Muscle of arm (tissue), 12 donors: Measurements from ENCODE around the gene UBAC1. TPM values are rescaled to one million over a fixed set of nuclear protein-coding genes. Genes with fewer than 3 reads are reported as not detected.
A peak's percentile ranks its signal among the peaks of the same experiment; 100 is the strongest.

Source experiments
- DNase-seq: peaks from one replicate; pipeline ENCODE4 v3.0.0-alpha.2; 2013
- polyA plus RNA-seq, 12 donors: library from polyadenylated mRNA; unstranded; fragments of 120-200 nt; gene quantifications; one replicate each; pipeline ENCODE4 v1.2.1, GENCODE V29; 2013; ENCODE audit not compliant: insufficient read length in 12 of 12

The UBAC1 gene
- polyA plus RNA-seq, 12 donors = 27.0 to 43.2 (median 40.6) TPM; not detected in 1

DNA sequence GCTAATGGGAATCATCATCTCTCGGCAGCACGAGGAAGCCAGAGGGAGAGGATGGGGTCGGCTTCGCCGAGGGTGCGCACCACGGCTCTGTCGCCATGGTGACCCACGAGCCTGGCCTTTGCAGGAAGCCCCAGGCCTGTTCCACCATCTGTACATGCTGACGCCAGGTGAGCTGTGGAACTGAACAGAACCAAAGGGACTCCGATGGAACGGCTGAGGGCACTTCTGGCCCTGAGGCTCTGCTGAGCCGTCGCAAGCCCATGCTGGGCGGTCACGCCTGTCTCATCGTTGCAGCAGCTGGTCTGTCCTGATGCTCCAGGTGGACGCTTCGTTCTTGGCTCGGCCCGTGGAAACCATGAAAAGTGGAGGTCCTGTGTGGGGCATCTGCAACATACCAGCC lies 34.6 kb upstream of the UBAC1 start:
- no peak for DNase-seq

DNA sequence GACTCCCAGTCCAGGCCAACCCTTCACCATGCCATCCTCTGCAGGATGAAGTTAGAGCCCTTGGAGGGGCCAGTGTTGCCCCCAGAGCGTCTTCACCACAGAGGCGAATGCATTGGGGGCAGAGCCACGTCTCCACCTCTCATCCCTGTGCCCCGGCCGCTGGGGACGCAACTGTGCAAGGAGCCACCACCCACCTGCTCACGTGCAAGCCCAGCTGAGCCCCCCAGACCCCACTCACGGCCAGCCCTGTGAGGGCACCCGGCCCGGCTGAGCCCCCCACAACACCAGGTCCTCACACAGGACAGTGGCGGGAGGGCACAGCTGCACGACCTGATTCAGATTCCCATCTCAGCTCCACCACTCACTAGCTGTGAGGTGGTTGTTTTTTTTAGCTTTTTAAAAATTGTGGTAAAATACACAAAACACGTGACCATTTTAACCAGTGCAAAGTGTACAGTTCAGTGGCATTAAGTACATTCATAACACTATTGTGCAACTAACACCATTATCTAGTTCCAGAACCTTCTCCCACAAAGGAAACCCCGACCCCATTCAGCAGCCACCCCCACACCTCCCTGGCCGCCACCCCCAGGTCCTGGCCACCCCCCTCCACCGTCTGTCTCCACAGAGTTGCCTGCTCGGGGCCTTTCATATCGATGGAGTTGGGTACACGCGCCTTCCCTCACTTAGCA lies 33.5 kb upstream of the UBAC1 start:
- DNase-seq = no peak

- DNase-seq = no peak
Observed at GRCh38 chr9:135993765-135994500, 32.8 kb upstream of the UBAC1 start.

- DNase-seq = no peak
Observed at GRCh38 chr9:135993409-135993742, 32.2 kb upstream of the UBAC1 start.

DNA sequence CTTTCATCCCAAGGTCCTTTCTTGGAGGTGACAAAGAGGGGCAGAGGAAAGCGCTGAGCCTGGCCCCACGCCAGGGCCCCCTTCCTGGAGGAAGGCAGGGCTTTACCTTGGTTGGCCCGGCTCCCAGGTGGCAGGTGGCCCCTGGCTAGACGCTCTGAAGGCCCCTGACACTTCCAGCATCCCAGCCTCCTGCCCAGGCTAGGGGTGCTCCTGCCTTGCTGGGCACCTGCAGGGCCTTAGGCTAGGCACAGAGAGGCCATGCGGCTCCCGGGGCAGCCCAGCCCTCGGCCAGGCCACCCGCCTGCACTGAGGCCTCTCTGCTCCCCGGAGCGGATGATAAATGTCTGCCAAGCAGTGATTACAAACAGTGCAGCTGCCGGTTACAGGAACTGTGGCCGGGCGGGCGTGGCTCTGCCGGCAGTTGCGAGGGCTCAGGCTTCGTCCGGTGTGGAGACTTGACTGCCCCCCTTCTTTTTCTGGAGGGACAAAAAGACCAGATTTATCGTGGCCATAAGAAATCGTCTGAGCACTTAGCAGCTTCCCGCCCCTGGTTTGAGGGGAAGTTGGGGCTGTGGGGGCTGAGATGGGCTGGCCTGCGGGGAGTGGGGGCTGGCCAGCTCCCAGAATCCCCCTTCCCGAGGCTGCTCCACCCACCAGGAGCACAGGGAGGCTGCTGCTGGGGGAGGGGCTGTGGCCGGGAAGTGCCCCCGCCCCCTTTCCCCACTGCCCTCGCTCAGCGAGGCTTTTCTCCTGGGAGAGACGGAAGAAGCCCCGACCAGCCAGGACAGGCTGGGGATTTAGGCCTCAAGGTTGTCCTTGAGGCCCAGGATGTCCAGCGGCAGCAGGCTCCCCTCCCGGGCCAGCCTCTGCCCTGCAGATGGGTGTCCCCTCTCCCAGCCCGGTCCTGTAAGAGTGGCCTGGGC lies 31.6 kb upstream of the UBAC1 start:
- peak; percentile 88 for DNase-seq

GRCh38 chr9:135991771-135992170 lies 30.6 kb upstream of the UBAC1 start:
- DNase-seq = no peak

DNA sequence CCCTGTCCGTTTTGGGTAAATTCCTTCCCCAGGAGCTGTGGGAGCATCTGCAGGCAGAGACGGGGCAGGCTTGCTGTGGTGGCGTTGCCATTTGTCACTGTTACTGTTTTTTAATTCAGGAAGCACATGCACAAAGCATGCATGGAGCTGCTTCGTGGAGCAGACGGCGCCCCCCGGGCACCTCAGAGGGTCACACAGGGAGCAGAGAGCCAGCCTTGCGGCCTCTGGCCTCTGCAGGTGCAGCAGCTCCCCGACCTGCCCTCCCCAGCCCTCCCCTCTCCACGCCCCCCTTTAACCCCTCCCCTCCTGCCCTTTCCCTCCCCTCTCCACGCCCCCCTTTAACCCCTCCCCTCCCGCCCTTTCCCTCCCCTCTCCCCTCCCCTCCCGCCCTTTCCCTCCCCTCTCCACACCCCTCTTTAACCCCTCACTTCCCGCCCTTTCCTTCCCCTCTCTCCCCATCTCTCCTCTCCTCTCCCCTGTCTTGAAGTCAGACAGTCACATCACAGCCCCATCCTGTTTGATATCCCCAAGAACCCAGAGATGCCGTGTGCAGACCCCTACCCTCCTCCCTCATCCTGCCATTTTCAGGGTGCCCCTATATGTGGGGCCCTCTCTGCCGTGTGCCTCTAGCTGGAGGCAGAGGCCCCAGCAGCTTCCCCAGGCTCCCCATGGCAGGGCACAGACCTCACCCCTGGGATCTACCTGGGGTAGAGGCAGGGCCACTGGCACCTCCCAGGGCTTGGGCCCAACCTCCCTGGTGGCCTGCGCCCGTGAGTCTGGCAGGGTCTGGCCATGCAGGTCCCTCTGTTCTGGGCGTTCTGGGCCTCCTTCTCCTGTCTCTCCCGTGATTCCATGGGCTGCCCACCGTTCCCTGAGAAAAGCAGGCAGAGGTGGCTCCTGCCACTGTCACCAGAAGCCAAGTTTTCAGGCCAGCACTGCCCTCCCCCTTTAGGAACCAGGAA lies 29.6 kb upstream of the UBAC1 start:
- peak; percentile 74 for DNase-seq

DNA sequence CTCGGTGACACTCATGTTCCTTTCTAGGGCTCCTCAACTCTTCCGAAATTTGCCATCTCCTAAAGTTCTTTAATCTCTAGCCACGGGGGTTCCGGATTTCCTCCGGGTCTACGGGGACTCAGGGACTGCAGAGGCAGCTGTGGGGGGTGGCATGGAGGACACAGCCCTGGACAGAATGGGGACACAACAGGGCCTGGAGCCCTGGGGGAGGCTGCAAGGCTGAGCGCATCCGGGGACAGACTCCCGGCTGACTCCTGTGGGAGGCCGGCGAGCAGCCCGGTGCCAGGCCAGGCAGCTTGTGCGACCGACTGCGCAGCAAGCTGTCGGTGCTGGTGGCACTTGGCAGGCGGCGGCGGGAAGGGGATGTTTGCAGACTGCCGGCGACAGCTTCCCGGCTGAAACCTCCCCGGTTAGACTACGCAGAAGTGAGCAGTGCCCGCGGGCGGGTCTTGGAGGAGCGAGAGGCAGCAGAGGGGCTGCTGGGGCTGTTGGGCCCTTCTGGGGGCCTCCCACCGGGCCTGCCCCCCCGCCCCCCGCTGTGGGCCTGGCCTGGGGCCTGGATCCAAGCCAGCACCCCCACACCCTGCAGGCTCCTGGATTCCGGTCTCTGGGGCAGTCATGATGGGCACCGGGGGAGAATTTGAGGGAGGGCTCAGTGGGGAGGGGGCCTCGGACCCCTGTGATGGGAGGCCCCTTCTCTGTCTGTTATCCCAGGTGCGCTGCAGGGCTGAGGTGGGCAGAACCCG lies 28.7 kb upstream of the UBAC1 start:
- DNase-seq = no peak

DNA sequence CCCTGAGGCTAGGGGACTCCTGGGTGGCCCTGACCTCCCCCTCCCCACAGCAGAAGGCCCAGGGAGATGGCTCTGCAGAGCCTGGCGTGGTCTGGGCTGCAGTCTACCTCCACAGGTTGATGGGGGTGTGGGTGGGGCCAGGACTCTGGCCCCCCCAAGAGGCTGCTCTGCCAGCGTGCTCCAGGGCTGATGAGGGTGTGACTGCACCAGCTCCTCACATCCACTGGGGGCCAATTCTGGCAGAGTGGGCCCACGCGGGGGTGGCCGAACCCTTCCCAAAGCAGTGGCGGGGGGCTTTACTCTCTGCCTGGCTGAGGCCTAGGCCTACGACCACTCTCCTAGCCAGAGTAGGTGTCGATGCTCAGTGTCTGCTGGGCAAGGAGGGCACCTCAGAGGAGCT lies 28.0 kb upstream of the UBAC1 start:
- no peak for DNase-seq

DNA sequence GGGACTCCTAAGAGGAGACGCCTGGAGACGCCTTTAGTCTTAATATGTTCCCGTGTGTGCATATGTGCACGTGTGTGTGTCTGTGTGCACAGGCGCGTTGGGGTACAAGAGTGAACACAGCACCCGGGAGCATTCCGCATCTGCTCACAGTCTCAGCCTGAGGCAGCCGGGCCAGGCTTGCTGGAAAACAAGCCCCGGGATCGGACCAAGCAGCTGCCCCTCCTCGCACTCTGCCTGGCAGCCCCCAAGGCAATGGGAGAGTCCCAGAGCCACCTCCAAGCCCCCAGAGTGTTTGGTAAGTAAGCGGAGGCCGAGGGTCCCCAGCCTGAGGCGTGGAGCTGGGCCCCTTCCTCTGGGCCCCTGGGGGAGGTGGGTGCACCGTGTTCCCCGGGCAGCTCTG lies 27.3 kb upstream of the UBAC1 start:
- DNase-seq = no peak

GRCh38 chr9:135987838-135988404 lies 26.7 kb upstream of the UBAC1 start:
- no peak for DNase-seq

DNA sequence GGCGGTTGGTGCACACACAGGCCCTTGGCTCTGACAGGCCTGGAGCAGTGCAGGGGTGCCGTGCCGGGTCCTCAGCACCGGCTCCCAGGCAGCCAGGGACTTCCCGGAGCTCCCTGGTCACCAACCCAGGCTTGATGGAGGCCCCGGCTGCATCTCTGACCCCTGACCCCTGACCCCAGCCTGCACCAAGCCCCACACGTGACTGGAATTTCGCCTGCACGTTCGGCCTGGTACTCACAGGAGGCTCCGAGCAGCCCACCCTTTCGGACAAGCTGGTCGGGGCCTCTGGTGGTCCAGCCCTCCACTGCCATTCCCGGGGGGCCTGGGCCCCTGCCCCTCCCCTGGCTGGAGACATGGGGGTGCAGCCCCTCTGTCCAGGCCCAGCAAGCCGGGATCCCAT lies 25.4 kb upstream of the UBAC1 start:
- no peak for DNase-seq

DNA sequence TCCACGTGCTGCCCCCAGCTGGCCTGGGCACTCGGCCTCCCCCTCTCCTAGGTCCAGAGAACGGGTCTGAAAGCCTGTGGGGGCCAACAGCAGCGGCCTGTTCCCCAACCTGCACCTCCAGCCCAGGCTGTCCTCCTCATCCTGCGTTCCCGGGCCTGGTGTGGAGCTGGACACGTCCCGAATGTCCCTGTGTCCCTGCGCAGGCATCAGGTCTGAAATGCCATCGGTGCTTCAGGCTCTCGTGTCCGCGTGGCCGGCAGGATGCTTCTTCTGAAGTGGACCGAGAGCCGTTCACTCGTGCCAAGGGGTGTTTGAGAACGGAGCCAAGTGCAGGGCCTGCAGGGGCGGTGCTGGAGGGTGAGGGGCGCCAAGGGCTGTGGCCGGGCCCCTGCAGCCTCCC lies 24.7 kb upstream of the UBAC1 start:
- DNase-seq = no peak

DNA sequence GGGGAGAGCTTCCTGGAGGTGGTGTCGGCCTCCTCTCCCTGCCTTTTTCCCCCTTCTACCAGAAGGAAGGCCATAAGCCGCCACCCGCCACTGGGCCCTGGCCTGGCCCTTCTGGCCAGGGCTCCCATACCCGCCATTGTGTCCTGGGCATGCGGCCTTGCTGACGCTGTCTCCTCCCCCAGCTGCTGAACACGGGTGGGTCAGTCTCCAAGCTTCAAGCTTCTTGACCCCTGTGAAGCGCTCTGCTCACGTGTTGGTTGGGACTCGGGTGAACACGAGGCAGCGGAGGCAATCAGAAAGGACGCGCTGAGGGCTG lies 24.2 kb upstream of the UBAC1 start:
- DNase-seq = no peak

- no peak for DNase-seq
Observed at GRCh38 chr9:135984072-135984710, 23.0 kb upstream of the UBAC1 start.

DNA sequence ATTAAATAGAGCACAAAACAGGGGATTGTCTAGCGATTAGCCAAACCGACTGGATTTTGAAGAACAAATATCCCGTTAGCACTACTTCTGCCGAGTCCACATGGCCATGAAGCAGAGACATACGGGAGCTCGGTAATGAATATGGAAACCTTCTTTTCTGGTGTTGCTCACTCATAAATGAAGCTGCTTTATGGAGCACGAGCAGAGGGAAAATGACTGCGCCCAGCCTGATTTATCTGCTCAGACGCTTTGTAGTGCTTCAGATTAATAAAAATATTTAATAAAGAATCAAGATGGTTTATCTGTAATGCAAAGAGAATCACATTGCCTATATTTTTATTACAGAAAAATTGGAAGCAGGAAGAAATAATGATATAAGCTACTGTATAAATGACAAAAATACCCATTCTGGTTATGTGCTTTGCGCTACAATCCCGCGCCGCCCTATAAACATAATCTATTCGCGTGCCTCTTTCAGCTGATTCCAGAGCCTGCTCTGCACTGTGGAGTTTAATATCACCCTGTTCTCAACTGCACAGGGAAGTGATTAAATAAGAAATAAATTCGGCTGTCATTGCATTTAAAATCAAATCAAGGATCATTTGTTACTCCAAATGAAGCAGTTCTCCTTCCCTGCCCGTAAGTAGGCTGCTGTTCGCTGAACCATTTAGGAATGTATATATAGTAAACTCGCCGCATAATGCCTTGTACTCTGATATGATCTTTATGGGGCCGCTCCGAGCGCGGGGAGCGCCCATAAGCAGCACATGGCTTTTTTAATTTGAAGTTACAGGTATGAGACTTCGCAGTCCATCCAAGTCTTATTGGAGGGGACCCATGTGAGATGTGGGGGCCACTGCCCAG lies 22.3 kb upstream of the UBAC1 start:
- DNase-seq = no peak

GRCh38 chr9:135982499-135983207 lies 21.5 kb upstream of the UBAC1 start:
- DNase-seq = no peak

- no peak for DNase-seq
Observed at GRCh38 chr9:135980926-135981630, 19.9 kb upstream of the UBAC1 start.
